Measurements from ENCODE around the gene FBN2.
"Not testable (repeated sequence)": the region's sequence is repeated elsewhere in the genome, so short reads cannot be mapped to it uniquely, and the experiment has no call there.

DNA sequence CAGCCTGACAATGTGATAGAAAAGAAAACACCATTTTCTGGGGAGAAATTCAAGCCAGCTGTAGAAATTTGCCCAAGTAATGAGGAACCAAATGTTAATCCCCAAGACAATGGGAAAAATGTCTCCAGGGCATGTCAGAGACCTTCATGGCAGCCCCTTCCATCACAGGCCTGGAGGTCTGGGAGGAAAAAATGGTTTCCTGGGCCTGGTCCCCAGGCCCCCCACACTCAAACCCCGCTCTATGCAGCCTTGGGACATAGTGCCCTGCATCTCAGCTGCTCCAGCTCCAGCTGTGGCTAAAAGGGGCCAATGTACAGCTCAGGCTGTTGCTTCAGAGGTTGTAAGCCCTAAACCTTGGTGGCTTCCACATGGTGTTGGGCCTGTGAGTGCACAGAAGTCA is 34.3 kb downstream of the FBN2 start:
- not testable (repeated sequence) for TF ChIP-seq EZH2 (IDR thresholded peaks at IDR 0.05); POLR2AphosphoS5 (IDR thresholded peaks at IDR 0.05; ENCODE audit: borderline replicate concordance, low read depth, low read length); FOXP2 (optimal IDR thresholded peaks at IDR 0.05; ENCODE audit: control extremely low read depth, extremely low read length, insufficient read depth)
